ENCODE measurements around the gene LRRC14B. TPM values are rescaled to one million over a fixed set of nuclear protein-coding genes. Genes with fewer than 3 reads are reported as not detected.

Gene LRRC14B
- total RNA-seq, 1 experiment from 2014 or later, result not detected

GRCh38 chr5:162565-163337 is 28.5 kb upstream of the LRRC14B start:
- no peak overlapping the region for H3K4me2 ChIP-seq (ENCODE audit: low read length)
- ChIA-PET CTCF (no interaction called here), POLR2A (ENCODE audit: unreplicated experiment) (no interaction called here)
- BruUV-seq (replicated peaks), result no TSS peak
- no peaks in the 10 kb centered on the region for H4K20me1 ChIP-seq (ENCODE audit: low read length)
- no peaks in the 10 kb centered on the region for H3K79me2 ChIP-seq (ENCODE audit: low read length)
- DNase-seq (no peak), ATAC-seq (no peak)
- no peaks in the 10 kb centered on the region for H3K36me3 ChIP-seq (ENCODE audit: low read depth, low read length)
- H3F3A ChIP-seq (ENCODE audit: low read length, unreplicated experiment), result peaks cover 3% of the 10 kb centered on the region
- H3K4me3 ChIP-seq (ENCODE audit: low read length), result no peak overlapping the region
- no peak overlapping the region for H3K27ac ChIP-seq (ENCODE audit: low read length)
- no peaks in the 10 kb centered on the region for H3K9me2 ChIP-seq (replicated peaks; ENCODE audit: low read length)
- H3K9ac ChIP-seq (ENCODE audit: low read length), result no peak overlapping the region
- TF ChIP-seq EZH2phosphoT487 (IDR thresholded peaks at IDR 0.05; ENCODE audit: borderline replicate concordance, low read length), result no peak
- TF ChIP-seq CTCF (conservative IDR thresholded peaks at IDR 0.05; ENCODE audit: low read depth, low read length), result no peak
- TF ChIP-seq EZH2 (IDR thresholded peaks at IDR 0.05; ENCODE audit: low read length, unreplicated experiment), result no peak
- H3K9me3 ChIP-seq (ENCODE audit: low read length), result no peaks in the 10 kb centered on the region
- intact Hi-C loops (cut with micrococcal nuclease), result no loop called here
- no peak overlapping the region for H2AFZ ChIP-seq (ENCODE audit: low read length)
- peaks cover 19% of the 10 kb centered on the region for H3K4me1 ChIP-seq (ENCODE audit: insufficient read depth, low read length)
- H3K27me3 ChIP-seq (ENCODE audit: low read length), result no peaks in the 10 kb centered on the region

- Histone ChIP-seq H3K36me3 (ENCODE audit: low read depth, low read length) (no peaks in the 10 kb centered on the region), H3K27me3 (ENCODE audit: low read length) (no peaks in the 10 kb centered on the region), H3K9me2 (replicated peaks; ENCODE audit: low read length) (no peaks in the 10 kb centered on the region), H3K4me2 (ENCODE audit: low read length) (no peak overlapping the region), H2AFZ (ENCODE audit: low read length) (no peak overlapping the region), H3K9ac (ENCODE audit: low read length) (no peak overlapping the region), H3F3A (ENCODE audit: low read length, unreplicated experiment) (peaks cover 3% of the 10 kb centered on the region), H4K20me1 (ENCODE audit: low read length) (no peaks in the 10 kb centered on the region), H3K79me2 (ENCODE audit: low read length) (no peaks in the 10 kb centered on the region), H3K9me3 (ENCODE audit: low read length) (no peaks in the 10 kb centered on the region), H3K4me1 (ENCODE audit: insufficient read depth, low read length) (peaks cover 24% of the 10 kb centered on the region), H3K4me3 (ENCODE audit: low read length) (no peak overlapping the region), H3K27ac (ENCODE audit: low read length) (no peak overlapping the region)
- DNase-seq (no peak), ATAC-seq (no peak)
- no peak for TF ChIP-seq CTCF (conservative IDR thresholded peaks at IDR 0.05; ENCODE audit: low read depth, low read length)
- no peak for TF ChIP-seq EZH2 (IDR thresholded peaks at IDR 0.05; ENCODE audit: low read length, unreplicated experiment)
- no peak for TF ChIP-seq EZH2phosphoT487 (IDR thresholded peaks at IDR 0.05; ENCODE audit: borderline replicate concordance, low read length)
- intact Hi-C loops (cut with micrococcal nuclease), result no loop called here
- CTCF ChIA-PET, result no interaction called here
- POLR2A ChIA-PET (ENCODE audit: unreplicated experiment), result no interaction called here
- BruUV-seq (replicated peaks), result no TSS peak
Measured at GRCh38 chr5:163338-163620, 28.0 kb upstream of the LRRC14B start.

- intact Hi-C loops (cut with micrococcal nuclease), result no loop called here
- BruUV-seq (replicated peaks), result no TSS peak
- DNase-seq (no peak), ATAC-seq (no peak)
- no peak overlapping the region for H2AFZ ChIP-seq (ENCODE audit: low read length)
- H3K4me1 ChIP-seq (ENCODE audit: insufficient read depth, low read length), result peaks cover 29% of the 10 kb centered on the region
- no peaks in the 10 kb centered on the region for H3K79me2 ChIP-seq (ENCODE audit: low read length)
- ChIA-PET CTCF (no interaction called here), POLR2A (ENCODE audit: unreplicated experiment) (no interaction called here)
- no peaks in the 10 kb centered on the region for H3K9me2 ChIP-seq (replicated peaks; ENCODE audit: low read length)
- H3F3A ChIP-seq (ENCODE audit: low read length, unreplicated experiment), result peaks cover 3% of the 10 kb centered on the region
- H3K9me3 ChIP-seq (ENCODE audit: low read length), result no peaks in the 10 kb centered on the region
- H3K27me3 ChIP-seq (ENCODE audit: low read length), result no peaks in the 10 kb centered on the region
- H3K4me2 ChIP-seq (ENCODE audit: low read length), result no peak overlapping the region
- H4K20me1 ChIP-seq (ENCODE audit: low read length), result no peaks in the 10 kb centered on the region
- TF ChIP-seq EZH2phosphoT487 (IDR thresholded peaks at IDR 0.05; ENCODE audit: borderline replicate concordance, low read length), result no peak
- no peak for TF ChIP-seq CTCF (conservative IDR thresholded peaks at IDR 0.05; ENCODE audit: low read depth, low read length)
- TF ChIP-seq EZH2 (IDR thresholded peaks at IDR 0.05; ENCODE audit: low read length, unreplicated experiment), result no peak
- H3K4me3 ChIP-seq (ENCODE audit: low read length), result no peak overlapping the region
- H3K9ac ChIP-seq (ENCODE audit: low read length), result no peak overlapping the region
- no peaks in the 10 kb centered on the region for H3K36me3 ChIP-seq (ENCODE audit: low read depth, low read length)
- no peak overlapping the region for H3K27ac ChIP-seq (ENCODE audit: low read length)
Measured at GRCh38 chr5:163841-164240, 27.5 kb upstream of the LRRC14B start.

All from PC-3 (cell line).